GM21360 (cell line): ENCODE data around the gene CNR1.

Experiments used
- ATAC-seq: cut with Tn5 transposase; IDR thresholded peaks from one replicate; pipeline ENCODE4 v1.9.1; 2021; ENCODE audit warnings: mild to moderate bottlenecking, moderate library complexity; ENCODE audit not compliant: unreplicated experiment

Gene CNR1

GRCh38 chr6:88144637-88145297, 21.4 kb downstream of the CNR1 start:
- no peak for ATAC-seq

GRCh38 chr6:88143421-88144157, 22.6 kb downstream of the CNR1 start:
- ATAC-seq: no peak

DNA sequence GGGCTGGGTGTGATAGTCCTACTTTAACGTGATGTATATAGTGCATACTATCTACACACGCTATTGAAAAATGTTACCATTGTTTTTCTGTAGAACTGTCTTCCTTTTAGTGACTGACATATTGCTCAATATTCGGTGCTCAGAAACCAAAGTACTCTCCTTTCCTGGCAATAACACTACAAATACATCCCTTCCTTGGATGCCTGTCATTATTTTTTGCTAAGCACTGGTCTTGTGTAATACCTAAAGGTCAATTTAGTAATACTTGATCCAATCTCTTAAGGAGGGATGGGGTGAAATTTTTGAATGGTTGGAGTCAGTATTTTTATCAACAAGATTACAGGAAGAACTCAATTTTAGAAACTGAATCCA, 23.9 kb downstream of the CNR1 start:
- no peak for ATAC-seq

GRCh38 chr6:88141561-88142296, 24.4 kb downstream of the CNR1 start:
- ATAC-seq: peak; percentile 95

- ATAC-seq: no peak
These were observed 28.2 kb downstream of the CNR1 start for GRCh38 chr6:88137915-88138314.

- peak; percentile 70 for ATAC-seq
These were observed 30.5 kb downstream of the CNR1 start for GRCh38 chr6:88135578-88136114.

DNA sequence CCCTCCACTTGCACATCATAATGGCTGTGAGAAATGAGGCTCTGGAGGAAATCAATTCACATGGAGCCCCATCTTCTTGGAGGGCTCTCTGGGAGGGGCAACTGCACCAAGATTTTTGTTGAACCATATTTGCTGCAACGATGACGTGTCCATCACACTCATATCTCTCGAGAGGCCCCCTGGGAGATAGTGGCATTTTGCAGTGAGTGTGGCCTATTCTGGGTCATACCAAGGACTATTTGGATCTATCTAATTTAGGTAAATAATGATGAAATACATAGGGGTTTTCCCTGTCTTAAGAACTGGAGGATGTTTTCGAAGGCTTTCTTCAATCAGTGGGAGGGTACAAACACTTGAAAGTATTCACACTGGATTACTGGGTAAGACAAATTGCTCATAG, 31.6 kb downstream of the CNR1 start:
- ATAC-seq: no peak

- no peak for ATAC-seq
These were observed 32.4 kb downstream of the CNR1 start for GRCh38 chr6:88133718-88134117.

DNA sequence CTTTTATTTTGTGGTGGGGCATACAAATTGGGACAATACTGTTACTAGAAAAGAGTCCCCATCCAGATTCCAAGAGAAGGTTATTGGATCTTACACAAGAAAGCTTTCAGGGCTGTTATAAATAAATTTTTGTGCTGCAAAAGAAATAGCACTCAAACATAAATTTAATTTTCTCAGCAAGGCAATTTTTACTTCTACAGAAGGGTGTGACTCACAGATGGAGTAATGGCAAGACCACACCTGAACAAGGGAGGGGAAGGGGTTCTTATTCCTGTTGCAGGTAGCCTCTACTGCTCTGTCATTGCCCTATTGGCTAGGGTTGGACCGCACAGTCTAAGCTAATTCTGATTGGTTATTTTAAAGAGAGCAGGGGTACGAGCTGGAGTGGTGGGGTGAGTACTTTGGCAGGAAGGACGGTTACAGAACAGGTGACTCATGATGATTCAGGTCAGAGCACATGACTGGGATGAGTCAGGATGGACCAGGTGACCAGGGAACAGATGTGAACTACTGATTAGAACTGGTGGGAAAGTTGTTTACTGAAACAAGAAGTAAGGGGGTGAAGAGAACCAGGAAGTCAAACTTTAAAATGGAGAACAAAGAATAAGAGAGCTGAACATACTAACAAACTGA, 41.1 kb downstream of the CNR1 start:
- ATAC-seq: no peak

- no peak for ATAC-seq
These were observed 45.5 kb downstream of the CNR1 start for GRCh38 chr6:88120635-88121034.

- ATAC-seq: no peak
These were observed 46.4 kb downstream of the CNR1 start for GRCh38 chr6:88119769-88120168.

DNA sequence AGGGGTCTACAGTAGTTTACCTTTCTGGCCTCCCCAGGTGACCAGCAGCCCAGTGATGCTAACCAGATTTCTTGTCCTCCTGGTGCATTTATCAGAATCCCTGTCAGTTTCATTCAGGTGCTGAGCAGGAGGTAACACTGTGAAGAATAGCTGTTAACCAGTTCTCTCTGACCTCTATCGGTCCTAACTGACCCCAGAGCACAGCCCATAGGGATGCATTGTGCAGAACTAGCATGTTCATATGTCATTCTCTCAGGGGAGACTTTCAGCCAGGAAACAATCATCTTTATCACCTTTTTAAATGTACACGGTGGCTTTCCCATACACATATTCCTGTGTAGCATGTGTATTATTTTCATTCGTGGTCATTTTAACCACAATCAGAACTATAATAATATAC, 49.9 kb downstream of the CNR1 start:
- no peak for ATAC-seq

DNA sequence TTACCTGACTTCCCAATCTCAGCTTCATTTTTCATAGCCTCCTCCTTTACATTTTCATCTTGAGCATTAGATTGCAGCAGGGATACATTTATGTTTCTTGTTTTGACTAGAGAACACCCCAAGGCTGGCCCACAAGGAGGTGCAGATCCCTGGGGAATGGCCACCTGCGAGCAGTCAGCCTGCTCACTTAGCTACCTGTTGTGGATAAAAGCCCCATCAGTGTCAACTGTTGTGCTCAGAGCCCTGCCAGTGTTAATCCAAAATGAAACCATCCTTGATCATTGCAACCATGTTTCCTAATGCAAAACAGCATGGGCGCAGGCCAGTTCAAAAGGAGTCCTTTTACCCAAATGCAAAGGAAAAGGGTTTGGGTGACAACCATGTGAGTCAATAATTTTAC, 50.8 kb downstream of the CNR1 start:
- ATAC-seq: no peak

- no peak for ATAC-seq
These were observed 51.3 kb downstream of the CNR1 start for GRCh38 chr6:88114838-88115237.

GRCh38 chr6:88111991-88112390, 54.2 kb downstream of the CNR1 start:
- ATAC-seq: no peak

- ATAC-seq: no peak
These were observed 58.9 kb downstream of the CNR1 start for GRCh38 chr6:88107241-88107640.

DNA sequence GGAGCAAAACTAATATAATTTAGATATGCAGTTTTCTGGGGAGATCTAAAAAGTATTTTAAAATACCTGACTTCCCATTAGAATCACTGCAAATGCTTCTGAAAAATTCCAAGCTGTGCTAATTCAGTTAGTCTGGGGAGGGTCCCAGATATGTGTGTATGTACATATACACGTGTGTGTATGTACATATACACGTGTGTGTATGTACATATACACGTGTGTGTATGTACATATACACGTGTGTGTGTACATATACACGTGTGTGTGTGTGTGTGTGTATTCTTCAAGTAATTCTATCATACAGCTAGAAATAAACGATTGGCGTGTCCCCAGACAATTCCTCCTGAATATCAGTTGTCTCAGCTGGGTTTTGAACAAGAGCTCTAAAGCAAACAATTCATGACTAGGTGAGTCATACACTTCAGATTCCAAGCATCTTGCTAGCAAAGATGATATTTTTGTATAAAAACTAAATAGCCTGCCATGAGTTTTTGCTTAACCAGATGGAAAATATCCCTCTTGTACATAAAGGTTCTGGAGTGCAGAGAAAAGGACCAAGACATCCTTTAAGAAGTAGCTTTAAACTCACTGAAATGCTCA, 60.3 kb downstream of the CNR1 start:
- no peak for ATAC-seq
